Measurements from ENCODE around the gene FDX2. TPM values are rescaled to one million over a fixed set of nuclear protein-coding genes. Genes with fewer than 3 reads are reported as not detected.
A peak's percentile ranks its signal among the peaks of the same experiment; 100 is the strongest.

FDX2 gene
- total and polyA plus RNA-seq, 2 of the 13 experiments (the other 11 are each of a cell fraction or from before 2014, with no cell fraction given): 21.0 to 24.7 TPM

DNA sequence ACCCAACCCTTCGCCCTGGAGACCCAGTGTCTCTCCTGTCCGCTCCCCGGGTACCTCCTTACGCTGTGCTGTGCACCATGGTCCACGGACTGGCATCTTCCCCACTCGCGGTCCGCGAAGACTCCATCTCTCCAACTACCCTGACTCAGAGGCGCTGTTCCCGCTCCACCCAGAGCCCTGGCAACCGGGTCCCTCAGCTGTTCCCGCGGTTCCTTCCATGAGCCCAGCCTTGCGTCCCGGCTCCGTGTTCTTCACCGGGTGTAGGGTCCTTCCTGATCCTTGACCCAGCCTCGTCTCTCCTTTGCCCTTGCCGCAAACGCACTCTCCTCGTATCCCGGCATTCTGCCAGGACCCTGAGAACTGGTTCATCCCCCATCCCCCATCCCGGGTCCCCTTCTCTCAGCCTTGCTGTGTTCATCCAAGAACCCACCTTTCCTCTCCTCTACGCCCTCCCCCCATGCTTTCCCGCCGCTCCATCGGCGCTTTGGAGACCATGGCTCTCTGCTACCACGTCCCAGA is 25.4 kb downstream of the FDX2 start:
- WGBS (ENCODE audit: low lambda C conversion rate): 2% methylated on average over 30 of the region's 30 CpGs
- H3K9me3 ChIP-seq (ENCODE audit: low read length): no peaks in the 10 kb centered on the region
- no peak overlapping the region for H3K27ac ChIP-seq (ENCODE audit: extremely low read length, insufficient read depth, low read length)
- ATAC-seq: peak; percentile 1; the same call in 1 of the 3 replicates
- in situ Hi-C loops (cut with HindIII; ENCODE audit: extremely low pct_ligation_motif_present, low pct_unique_long_range_greater_than_20kb): no loop called here
- no peak for FAIRE-seq
- BruUV-seq (replicated peaks): no TSS peak
- no peak overlapping the region for H2AFZ ChIP-seq (ENCODE audit: low read length)
- H3K9ac ChIP-seq (ENCODE audit: insufficient read depth, low read depth, low read length): peak overlapping the region; percentile 28; the same call in 1 of the 2 replicates
- peak overlapping the region; percentile 97 for H3K4me2 ChIP-seq (ENCODE audit: low read depth, low read length)
- peaks cover 1 to 2% of the 10 kb centered on the region in 2 experiments; a peak in 3 of 5 replicates for H3K36me3 ChIP-seq (replicated peaks in 1 of 2; ENCODE audit: control insufficient read depth in 1 of 2, insufficient read depth in 2 of 2, low read length in 2 of 2)
- peak overlapping the region; percentile 52 to 79 (median 62); a peak in 4 of 6 replicates for H3K4me3 ChIP-seq (replicated peaks in 1 of 3; ENCODE audit: insufficient read depth in 1 of 3, low read depth in 2 of 3, low read length in 3 of 3)
- H3K27me3 ChIP-seq (ENCODE audit: control insufficient read depth in 1 of 2, insufficient read depth in 2 of 2, low read length in 2 of 2): peaks cover 0 to 20% of the 10 kb centered on the region in 2 experiments; a peak in 3 of 5 replicates
- POLR2A ChIA-PET: interaction anchor here (1.5 to 7.3 kb wide), 5 partner anchors 19 to 92 kb away, joined by 3 to 149 read pairs (median 5); partner anchors contain the start of genes ICAM1 and RAVER1
- CTCF ChIA-PET (ENCODE audit: low intra/inter-chr PET ratio, low total read pairs): no interaction called here
- peaks cover 75% of the 10 kb centered on the region for H3K4me1 ChIP-seq (ENCODE audit: insufficient read depth, low read length)
- 0 out of 2 replicates have a peak, but pooled peaks cover 2% of the 10 kb centered on the region for H4K20me1 ChIP-seq (ENCODE audit: insufficient read depth, low read length)
- no peak for DNase-seq (ENCODE audit: low spot score)
- intact Hi-C loops (cut with micrococcal nuclease; ENCODE audit: unreplicated experiment): no loop called here
- H3K79me2 ChIP-seq (ENCODE audit: insufficient read depth, low read length): no peaks in the 10 kb centered on the region
- TF ChIP-seq, protein P1, sequence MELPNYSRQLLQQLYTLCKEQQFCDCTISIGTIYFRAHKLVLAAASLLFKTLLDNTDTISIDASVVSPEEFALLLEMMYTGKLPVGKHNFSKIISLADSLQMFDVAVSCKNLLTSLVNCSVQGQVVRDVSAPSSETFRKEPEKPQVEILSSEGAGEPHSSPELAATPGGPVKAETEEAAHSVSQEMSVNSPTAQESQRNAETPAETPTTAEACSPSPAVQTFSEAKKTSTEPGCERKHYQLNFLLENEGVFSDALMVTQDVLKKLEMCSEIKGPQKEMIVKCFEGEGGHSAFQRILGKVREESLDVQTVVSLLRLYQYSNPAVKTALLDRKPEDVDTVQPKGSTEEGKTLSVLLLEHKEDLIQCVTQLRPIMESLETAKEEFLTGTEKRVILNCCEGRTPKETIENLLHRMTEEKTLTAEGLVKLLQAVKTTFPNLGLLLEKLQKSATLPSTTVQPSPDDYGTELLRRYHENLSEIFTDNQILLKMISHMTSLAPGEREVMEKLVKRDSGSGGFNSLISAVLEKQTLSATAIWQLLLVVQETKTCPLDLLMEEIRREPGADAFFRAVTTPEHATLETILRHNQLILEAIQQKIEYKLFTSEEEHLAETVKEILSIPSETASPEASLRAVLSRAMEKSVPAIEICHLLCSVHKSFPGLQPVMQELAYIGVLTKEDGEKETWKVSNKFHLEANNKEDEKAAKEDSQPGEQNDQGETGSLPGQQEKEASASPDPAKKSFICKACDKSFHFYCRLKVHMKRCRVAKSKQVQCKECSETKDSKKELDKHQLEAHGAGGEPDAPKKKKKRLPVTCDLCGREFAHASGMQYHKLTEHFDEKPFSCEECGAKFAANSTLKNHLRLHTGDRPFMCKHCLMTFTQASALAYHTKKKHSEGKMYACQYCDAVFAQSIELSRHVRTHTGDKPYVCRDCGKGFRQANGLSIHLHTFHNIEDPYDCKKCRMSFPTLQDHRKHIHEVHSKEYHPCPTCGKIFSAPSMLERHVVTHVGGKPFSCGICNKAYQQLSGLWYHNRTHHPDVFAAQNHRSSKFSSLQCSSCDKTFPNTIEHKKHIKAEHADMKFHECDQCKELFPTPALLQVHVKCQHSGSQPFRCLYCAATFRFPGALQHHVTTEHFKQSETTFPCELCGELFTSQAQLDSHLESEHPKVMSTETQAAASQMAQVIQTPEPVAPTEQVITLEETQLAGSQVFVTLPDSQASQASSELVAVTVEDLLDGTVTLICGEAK (IDR thresholded peaks at IDR 0.05): no peak
- TF ChIP-seq, protein P1 (CRISPR knock-in tag; IDR thresholded peaks at IDR 0.05): no peak
- TF ChIP-seq ZNF235 (CRISPR knock-in tag; IDR thresholded peaks at IDR 0.05; ENCODE audit: borderline replicate concordance): no peak
- TF ChIP-seq, protein P2, sequence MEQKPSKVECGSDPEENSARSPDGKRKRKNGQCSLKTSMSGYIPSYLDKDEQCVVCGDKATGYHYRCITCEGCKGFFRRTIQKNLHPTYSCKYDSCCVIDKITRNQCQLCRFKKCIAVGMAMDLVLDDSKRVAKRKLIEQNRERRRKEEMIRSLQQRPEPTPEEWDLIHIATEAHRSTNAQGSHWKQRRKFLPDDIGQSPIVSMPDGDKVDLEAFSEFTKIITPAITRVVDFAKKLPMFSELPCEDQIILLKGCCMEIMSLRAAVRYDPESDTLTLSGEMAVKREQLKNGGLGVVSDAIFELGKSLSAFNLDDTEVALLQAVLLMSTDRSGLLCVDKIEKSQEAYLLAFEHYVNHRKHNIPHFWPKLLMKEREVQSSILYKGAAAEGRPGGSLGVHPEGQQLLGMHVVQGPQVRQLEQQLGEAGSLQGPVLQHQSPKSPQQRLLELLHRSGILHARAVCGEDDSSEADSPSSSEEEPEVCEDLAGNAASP (CRISPR knock-in tag; IDR thresholded peaks at IDR 0.05; ENCODE audit: borderline replicate concordance): no peak
- no peak for TF ChIP-seq NRL (CRISPR knock-in tag; IDR thresholded peaks at IDR 0.05; ENCODE audit: borderline replicate concordance)
- no peak for TF ChIP-seq NFE2L2 (IDR thresholded peaks at IDR 0.05; ENCODE audit: low read length)
- TF ChIP-seq, protein P3, sequence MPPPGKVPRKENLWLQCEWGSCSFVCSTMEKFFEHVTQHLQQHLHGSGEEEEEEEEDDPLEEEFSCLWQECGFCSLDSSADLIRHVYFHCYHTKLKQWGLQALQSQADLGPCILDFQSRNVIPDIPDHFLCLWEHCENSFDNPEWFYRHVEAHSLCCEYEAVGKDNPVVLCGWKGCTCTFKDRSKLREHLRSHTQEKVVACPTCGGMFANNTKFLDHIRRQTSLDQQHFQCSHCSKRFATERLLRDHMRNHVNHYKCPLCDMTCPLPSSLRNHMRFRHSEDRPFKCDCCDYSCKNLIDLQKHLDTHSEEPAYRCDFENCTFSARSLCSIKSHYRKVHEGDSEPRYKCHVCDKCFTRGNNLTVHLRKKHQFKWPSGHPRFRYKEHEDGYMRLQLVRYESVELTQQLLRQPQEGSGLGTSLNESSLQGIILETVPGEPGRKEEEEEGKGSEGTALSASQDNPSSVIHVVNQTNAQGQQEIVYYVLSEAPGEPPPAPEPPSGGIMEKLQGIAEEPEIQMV (CRISPR knock-in tag; IDR thresholded peaks at IDR 0.05; ENCODE audit: low read depth): no peak
- no peak for TF ChIP-seq MXD4 (CRISPR knock-in tag; IDR thresholded peaks at IDR 0.05)
- TF ChIP-seq, protein P4, sequence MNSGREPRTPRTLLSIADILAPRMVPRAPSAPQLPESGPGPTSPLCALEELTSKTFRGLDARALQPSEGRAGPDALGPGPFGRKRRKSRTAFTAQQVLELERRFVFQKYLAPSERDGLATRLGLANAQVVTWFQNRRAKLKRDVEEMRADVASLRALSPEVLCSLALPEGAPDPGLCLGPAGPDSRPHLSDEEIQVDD (CRISPR knock-in tag; IDR thresholded peaks at IDR 0.05; ENCODE audit: borderline replicate concordance): no peak
- TF ChIP-seq, protein P5, sequence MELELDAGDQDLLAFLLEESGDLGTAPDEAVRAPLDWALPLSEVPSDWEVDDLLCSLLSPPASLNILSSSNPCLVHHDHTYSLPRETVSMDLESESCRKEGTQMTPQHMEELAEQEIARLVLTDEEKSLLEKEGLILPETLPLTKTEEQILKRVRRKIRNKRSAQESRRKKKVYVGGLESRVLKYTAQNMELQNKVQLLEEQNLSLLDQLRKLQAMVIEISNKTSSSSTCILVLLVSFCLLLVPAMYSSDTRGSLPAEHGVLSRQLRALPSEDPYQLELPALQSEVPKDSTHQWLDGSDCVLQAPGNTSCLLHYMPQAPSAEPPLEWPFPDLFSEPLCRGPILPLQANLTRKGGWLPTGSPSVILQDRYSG (CRISPR knock-in tag; IDR thresholded peaks at IDR 0.05): no peak
